Measurements from ENCODE around the gene TTLL11.

TTLL11 gene

GRCh38 chr9:122134822-122135528, 41.9 kb upstream of the TTLL11 start:
- Histone ChIP-seq H3K27ac (ENCODE audit: insufficient read depth in 1 of 2, low read depth in 1 of 2, low read length in 2 of 2, poor library complexity in 1 of 2, severe bottlenecking in 2 of 2) (no peak overlapping the region), H3K9me3 (ENCODE audit: control extremely low read depth in 1 of 5, control insufficient read depth in 4 of 5, insufficient read depth in 2 of 5, low read depth in 1 of 5, low read length in 4 of 5) (no peaks in the 10 kb centered on the region), H3K4me1 (ENCODE audit: control extremely low read depth in 1 of 4, control insufficient read depth in 4 of 4, insufficient read depth in 4 of 4, low read length in 3 of 4) (no peaks in the 10 kb centered on the region), H3K4me3 (ENCODE audit: control insufficient read depth in 1 of 7, extremely low read depth in 1 of 7, insufficient read depth in 4 of 7, low read depth in 2 of 7, low read length in 6 of 7) (no peak overlapping the region), H3K36me3 (ENCODE audit: control insufficient read depth in 4 of 4, insufficient read depth in 4 of 4, low read length in 3 of 4) (no peaks in the 10 kb centered on the region), H3K27me3 (replicated peaks in 2 of 5; ENCODE audit: control insufficient read depth in 4 of 5, insufficient read depth in 5 of 5, low read length in 4 of 5) (peaks cover 0 to 6% (median 0%) of the 10 kb centered on the region in 5 experiments)
- no peak for DNase-seq
- ChIA-PET POLR2A (interaction anchor here (0.6 kb wide), 1 partner anchor 13 kb away, joined by 6 read pairs; no protein-coding TSS in a partner anchor), CTCF (interaction anchor here (1.0 to 4.9 kb wide), 4 partner anchors 8 to 1193 kb away, joined by 3 to 33 read pairs (median 6); no protein-coding TSS in a partner anchor)
- WGBS (ENCODE audit: insufficient coverage) = 97% methylated on average over 9 of the region's 12 CpGs

GRCh38 chr9:122133984-122134535, 41.0 kb upstream of the TTLL11 start:
- CTCF ChIA-PET = interaction anchor here (1.1 to 4.9 kb wide), 4 partner anchors 8 to 38 kb away, joined by 4 to 33 read pairs (median 6); no protein-coding TSS in a partner anchor
- H3K27ac ChIP-seq (ENCODE audit: insufficient read depth in 1 of 2, low read depth in 1 of 2, low read length in 2 of 2, poor library complexity in 1 of 2, severe bottlenecking in 2 of 2) = no peak overlapping the region
- no peaks in the 10 kb centered on the region for H3K9me3 ChIP-seq (ENCODE audit: control extremely low read depth in 1 of 5, control insufficient read depth in 4 of 5, insufficient read depth in 2 of 5, low read depth in 1 of 5, low read length in 4 of 5)
- POLR2A ChIA-PET = no interaction called here
- no peaks in the 10 kb centered on the region for H3K36me3 ChIP-seq (ENCODE audit: control insufficient read depth in 4 of 4, insufficient read depth in 4 of 4, low read length in 3 of 4)
- no peak overlapping the region for H3K4me3 ChIP-seq (ENCODE audit: control insufficient read depth in 1 of 7, extremely low read depth in 1 of 7, insufficient read depth in 4 of 7, low read depth in 2 of 7, low read length in 6 of 7)
- H3K4me1 ChIP-seq (ENCODE audit: control extremely low read depth in 1 of 4, control insufficient read depth in 4 of 4, insufficient read depth in 4 of 4, low read length in 3 of 4) = no peaks in the 10 kb centered on the region
- peaks cover 0 to 6% (median 0%) of the 10 kb centered on the region in 5 experiments for H3K27me3 ChIP-seq (replicated peaks in 2 of 5; ENCODE audit: control insufficient read depth in 4 of 5, insufficient read depth in 5 of 5, low read length in 4 of 5)
- DNase-seq = no peak
- WGBS (ENCODE audit: insufficient coverage) = 86% methylated on average over 13 of the region's 17 CpGs

- H3K4me3 ChIP-seq (ENCODE audit: control insufficient read depth in 1 of 7, extremely low read depth in 1 of 7, insufficient read depth in 4 of 7, low read depth in 2 of 7, low read length in 6 of 7) = no peak overlapping the region
- ChIA-PET CTCF (interaction anchor here (0.9 to 4.9 kb wide), 7 partner anchors 9 to 207 kb away, joined by 3 to 33 read pairs (median 4); no protein-coding TSS in a partner anchor), POLR2A (no interaction called here)
- no peaks in the 10 kb centered on the region for H3K4me1 ChIP-seq (ENCODE audit: control extremely low read depth in 1 of 4, control insufficient read depth in 4 of 4, insufficient read depth in 4 of 4, low read length in 3 of 4)
- H3K9me3 ChIP-seq (ENCODE audit: control extremely low read depth in 1 of 5, control insufficient read depth in 4 of 5, insufficient read depth in 2 of 5, low read depth in 1 of 5, low read length in 4 of 5) = no peaks in the 10 kb centered on the region
- H3K36me3 ChIP-seq (ENCODE audit: control insufficient read depth in 4 of 4, insufficient read depth in 4 of 4, low read length in 3 of 4) = no peaks in the 10 kb centered on the region
- H3K27me3 ChIP-seq (replicated peaks in 2 of 5; ENCODE audit: control insufficient read depth in 4 of 5, insufficient read depth in 5 of 5, low read length in 4 of 5) = peaks cover 0 to 6% (median 0%) of the 10 kb centered on the region in 5 experiments
- no peak for DNase-seq
- 84% methylated on average over 11 of the region's 12 CpGs for WGBS (ENCODE audit: insufficient coverage)
- no peak overlapping the region for H3K27ac ChIP-seq (ENCODE audit: insufficient read depth in 1 of 2, low read depth in 1 of 2, low read length in 2 of 2, poor library complexity in 1 of 2, severe bottlenecking in 2 of 2)
Observed at GRCh38 chr9:122133263-122133983, 40.3 kb upstream of the TTLL11 start.

GRCh38 chr9:122132539-122132938, 39.4 kb upstream of the TTLL11 start:
- DNase-seq = no peak
- CTCF ChIA-PET = interaction anchor here (0.6 to 4.9 kb wide), 5 partner anchors 9 to 644 kb away, joined by 3 to 33 read pairs (median 3); no protein-coding TSS in a partner anchor

GRCh38 chr9:122131401-122132001, 38.4 kb upstream of the TTLL11 start:
- Histone ChIP-seq H3K9me3 (ENCODE audit: control extremely low read depth in 1 of 5, control insufficient read depth in 4 of 5, insufficient read depth in 2 of 5, low read depth in 1 of 5, low read length in 4 of 5) (no peaks in the 10 kb centered on the region), H3K27ac (ENCODE audit: insufficient read depth in 1 of 2, low read depth in 1 of 2, low read length in 2 of 2, poor library complexity in 1 of 2, severe bottlenecking in 2 of 2) (no peak overlapping the region), H3K4me1 (ENCODE audit: control extremely low read depth in 1 of 4, control insufficient read depth in 4 of 4, insufficient read depth in 4 of 4, low read length in 3 of 4) (peaks cover 0 to 13% (median 7%) of the 10 kb centered on the region in 4 experiments), H3K36me3 (ENCODE audit: control insufficient read depth in 4 of 4, insufficient read depth in 4 of 4, low read length in 3 of 4) (no peaks in the 10 kb centered on the region), H3K27me3 (replicated peaks in 2 of 5; ENCODE audit: control insufficient read depth in 4 of 5, insufficient read depth in 5 of 5, low read length in 4 of 5) (peaks cover 0 to 12% (median 2%) of the 10 kb centered on the region in 5 experiments), H3K4me3 (ENCODE audit: control insufficient read depth in 1 of 7, extremely low read depth in 1 of 7, insufficient read depth in 4 of 7, low read depth in 2 of 7, low read length in 6 of 7) (no peak overlapping the region)
- 44% methylated on average over 18 of the region's 21 CpGs for WGBS (ENCODE audit: insufficient coverage)
- ChIA-PET CTCF (interaction anchor here (2.8 to 4.9 kb wide), 2 partner anchors 8 to 14 kb away, joined by 13 to 33 read pairs; no protein-coding TSS in a partner anchor), POLR2A (no interaction called here)
- DNase-seq = no peak

More at GRCh38 chr9:122132539-122132938, 39.4 kb upstream of the TTLL11 start:
- POLR2A ChIA-PET = no interaction called here
- no peak overlapping the region for H3K27ac ChIP-seq (ENCODE audit: insufficient read depth in 1 of 2, low read depth in 1 of 2, low read length in 2 of 2, poor library complexity in 1 of 2, severe bottlenecking in 2 of 2)
- H3K4me3 ChIP-seq (ENCODE audit: control insufficient read depth in 1 of 7, extremely low read depth in 1 of 7, insufficient read depth in 4 of 7, low read depth in 2 of 7, low read length in 6 of 7) = no peak overlapping the region
- no peaks in the 10 kb centered on the region for H3K9me3 ChIP-seq (ENCODE audit: control extremely low read depth in 1 of 5, control insufficient read depth in 4 of 5, insufficient read depth in 2 of 5, low read depth in 1 of 5, low read length in 4 of 5)
- H3K36me3 ChIP-seq (ENCODE audit: control insufficient read depth in 4 of 4, insufficient read depth in 4 of 4, low read length in 3 of 4) = no peaks in the 10 kb centered on the region
- peaks cover 0 to 3% (median under 1%) of the 10 kb centered on the region in 4 experiments for H3K4me1 ChIP-seq (ENCODE audit: control extremely low read depth in 1 of 4, control insufficient read depth in 4 of 4, insufficient read depth in 4 of 4, low read length in 3 of 4)
- H3K27me3 ChIP-seq (replicated peaks in 2 of 5; ENCODE audit: control insufficient read depth in 4 of 5, insufficient read depth in 5 of 5, low read length in 4 of 5) = peaks cover 0 to 6% (median 0%) of the 10 kb centered on the region in 5 experiments
- 100% methylated on average over 2 of the region's 4 CpGs for WGBS (ENCODE audit: insufficient coverage)

- WGBS (ENCODE audit: insufficient coverage) = 89% methylated on average over 4 of the region's 4 CpGs
- no peaks in the 10 kb centered on the region for H3K9me3 ChIP-seq (ENCODE audit: control extremely low read depth in 1 of 5, control insufficient read depth in 4 of 5, insufficient read depth in 2 of 5, low read depth in 1 of 5, low read length in 4 of 5)
Observed at GRCh38 chr9:122130837-122131236, 37.7 kb upstream of the TTLL11 start.

More at GRCh38 chr9:122130837-122131236, 37.7 kb upstream of the TTLL11 start:
- Histone ChIP-seq H3K4me1 (ENCODE audit: control extremely low read depth in 1 of 4, control insufficient read depth in 4 of 4, insufficient read depth in 4 of 4, low read length in 3 of 4) (peaks cover 0 to 20% (median 11%) of the 10 kb centered on the region in 4 experiments), H3K36me3 (ENCODE audit: control insufficient read depth in 4 of 4, insufficient read depth in 4 of 4, low read length in 3 of 4) (no peaks in the 10 kb centered on the region), H3K4me3 (ENCODE audit: control insufficient read depth in 1 of 7, extremely low read depth in 1 of 7, insufficient read depth in 4 of 7, low read depth in 2 of 7, low read length in 6 of 7) (no peak overlapping the region), H3K27ac (ENCODE audit: insufficient read depth in 1 of 2, low read depth in 1 of 2, low read length in 2 of 2, poor library complexity in 1 of 2, severe bottlenecking in 2 of 2) (no peak overlapping the region), H3K27me3 (replicated peaks in 2 of 5; ENCODE audit: control insufficient read depth in 4 of 5, insufficient read depth in 5 of 5, low read length in 4 of 5) (peaks cover 0 to 18% (median 3%) of the 10 kb centered on the region in 5 experiments)
- no peak for DNase-seq
- ChIA-PET CTCF (interaction anchor here (2.8 kb wide), 1 partner anchor 15 kb away, joined by 13 read pairs; no protein-coding TSS in a partner anchor), POLR2A (no interaction called here)

Measured in common myeloid progenitor, CD34-positive (primary cell).